K562 (cell line): ENCODE data around the gene CENPB. TPM values are rescaled to one million over a fixed set of nuclear protein-coding genes. Genes with fewer than 3 reads are reported as not detected.

Experiments
- CBFA2T2 ChIP-seq: fragments of 450-650 bp; conservative IDR thresholded peaks from 2 replicates; pipeline ENCODE4 v1.6.1; 2017; ENCODE audit warnings: mild to moderate bottlenecking
- CHD4 ChIP-seq: fragments of 200-600 bp; sonication (generic); IDR thresholded peaks from 3 replicates; pipeline ENCODE4 v1.6.1; 2012; ENCODE audit warnings: low read depth, mild to moderate bottlenecking, mixed read lengths, low read length, inconsistent platforms; ENCODE audit not compliant: insufficient read depth, insufficient replicate concordance, poor library complexity, severe bottlenecking
- FOXA3 ChIP-seq, 2 experiments: fragments of 450-650 bp in 1 of 2; sonication (generic) in 1 of 2; formaldehyde crosslinking; IDR thresholded peaks in 1 of 2; conservative IDR thresholded peaks in 1 of 2; 2 replicates each; pipeline versions ENCODE4 v1.4.0 to v1.8.0; 2020 to 2022; ENCODE audit warnings: mild to moderate bottlenecking in 2 of 2, missing genetic modification reagents in 1 of 2
- HMG20B ChIP-seq: fragments of 250-450 bp; sonication (Bioruptor Pico); IDR thresholded peaks from 2 replicates; pipeline ENCODE4 v1.5.0; 2021; ENCODE audit warnings: mild to moderate bottlenecking
- KDM5B ChIP-seq: fragments of 200-600 bp; sonication (generic); IDR thresholded peaks from 2 replicates; pipeline ENCODE4 v1.6.1; 2012; ENCODE audit warnings: low read depth, mild to moderate bottlenecking, moderate library complexity, low read length, control low read depth, inconsistent platforms; ENCODE audit not compliant: insufficient replicate concordance
- LCOR ChIP-seq: sonication (generic); formaldehyde crosslinking; IDR thresholded peaks from 2 replicates; pipeline ENCODE4 v1.8.0; 2022; ENCODE audit warnings: mild to moderate bottlenecking, missing genetic modification reagents
- NFYB ChIP-seq: IDR thresholded peaks from 2 replicates; pipeline ENCODE4 v1.6.1; 2011; ENCODE audit warnings: mild to moderate bottlenecking, moderate library complexity; ENCODE audit not compliant: insufficient read length; ENCODE audit errors: extremely low read depth
- TEAD1 ChIP-seq, 2 experiments: fragments of 450-650 bp in 1 of 2; sonication (generic) in 1 of 2; formaldehyde crosslinking; IDR thresholded peaks; 2 replicates each; pipeline versions ENCODE4 v1.4.0 to v1.8.0; 2020 to 2022; ENCODE audit warnings: mild to moderate bottlenecking in 2 of 2, missing genetic modification reagents in 1 of 2
- TEAD4 ChIP-seq, 2 experiments: sonication (generic) in 1 of 2; formaldehyde crosslinking in 1 of 2; IDR thresholded peaks; 2 replicates each; pipeline versions ENCODE4 v1.6.1 to v1.8.0; 2012 to 2022; ENCODE audit warnings: borderline replicate concordance in 1 of 2, inconsistent platforms in 1 of 2, low read length in 1 of 2, mild to moderate bottlenecking in 1 of 2, missing genetic modification reagents in 1 of 2
- ZFP36 ChIP-seq: fragments of 150-350 bp; IDR thresholded peaks from 2 replicates; pipeline ENCODE4 v1.6.1; 2018; ENCODE audit warnings: low read length, low read depth; ENCODE audit not compliant: partially characterized antibody
- ZFPM2 ChIP-seq: fragments of 250-450 bp; sonication (Bioruptor Pico); IDR thresholded peaks from 2 replicates; pipeline ENCODE4 v1.5.1; 2022; ENCODE audit warnings: mild to moderate bottlenecking
- polyA plus RNA-seq, 8 experiments: library from polyadenylated mRNA; depleted of rRNA in 4 of 8; stranded (reverse) in 5 of 8; unstranded in 3 of 8; fragments of >200 nt; fragmentation: Nextera tagmentation in 2 of 8; fragmentation: Illumina TruSeq in 1 of 8; extraction: Ambion mirVana in 2 of 8; extraction: Trizol in 1 of 8; gene quantifications; 2 replicates each; pipeline versions ENCODE4 v1.2.1 to v1.2.3, GENCODE V29; 2011 to 2014; ENCODE audit warnings: inconsistent platforms in 1 of 8, missing spikeins in 1 of 8
- total RNA-seq, 7 experiments: library from RNA; depleted of rRNA in 6 of 7; stranded (reverse); fragments of >200 nt in 6 of 7; fragmentation: Illumina TruSeq in 2 of 7; extraction: Trizol in 2 of 7; gene quantifications; 2 replicates each; pipeline versions ENCODE4 v1.2.1 to v1.2.3, GENCODE V29; 2011 to 2021; ENCODE audit warnings: low replicate concordance in 1 of 7
- TF ChIP-seq, protein P1 (sequence below): fragments of 200-600 bp; sonication (generic); IDR thresholded peaks from one replicate; pipeline ENCODE4 v1.6.1; 2012; ENCODE audit warnings: mild to moderate bottlenecking, low read depth, low read length, inconsistent platforms
- TF ChIP-seq, protein P2 (sequence below): sonication (generic); formaldehyde crosslinking; IDR thresholded peaks from 2 replicates; pipeline ENCODE4 v1.5.0; 2020; ENCODE audit warnings: missing genetic modification reagents

CENPB gene
- total and polyA plus RNA-seq, 9 of the 15 experiments (the other 6 are each of a cell fraction or from before 2014, with no cell fraction given) = 0.17 to 70.8 (median 24.9) TPM

- TF ChIP-seq KDM5B = peak; percentile 46
- peak; percentile 4 for TF ChIP-seq ZFP36
- TF ChIP-seq, protein P1, sequence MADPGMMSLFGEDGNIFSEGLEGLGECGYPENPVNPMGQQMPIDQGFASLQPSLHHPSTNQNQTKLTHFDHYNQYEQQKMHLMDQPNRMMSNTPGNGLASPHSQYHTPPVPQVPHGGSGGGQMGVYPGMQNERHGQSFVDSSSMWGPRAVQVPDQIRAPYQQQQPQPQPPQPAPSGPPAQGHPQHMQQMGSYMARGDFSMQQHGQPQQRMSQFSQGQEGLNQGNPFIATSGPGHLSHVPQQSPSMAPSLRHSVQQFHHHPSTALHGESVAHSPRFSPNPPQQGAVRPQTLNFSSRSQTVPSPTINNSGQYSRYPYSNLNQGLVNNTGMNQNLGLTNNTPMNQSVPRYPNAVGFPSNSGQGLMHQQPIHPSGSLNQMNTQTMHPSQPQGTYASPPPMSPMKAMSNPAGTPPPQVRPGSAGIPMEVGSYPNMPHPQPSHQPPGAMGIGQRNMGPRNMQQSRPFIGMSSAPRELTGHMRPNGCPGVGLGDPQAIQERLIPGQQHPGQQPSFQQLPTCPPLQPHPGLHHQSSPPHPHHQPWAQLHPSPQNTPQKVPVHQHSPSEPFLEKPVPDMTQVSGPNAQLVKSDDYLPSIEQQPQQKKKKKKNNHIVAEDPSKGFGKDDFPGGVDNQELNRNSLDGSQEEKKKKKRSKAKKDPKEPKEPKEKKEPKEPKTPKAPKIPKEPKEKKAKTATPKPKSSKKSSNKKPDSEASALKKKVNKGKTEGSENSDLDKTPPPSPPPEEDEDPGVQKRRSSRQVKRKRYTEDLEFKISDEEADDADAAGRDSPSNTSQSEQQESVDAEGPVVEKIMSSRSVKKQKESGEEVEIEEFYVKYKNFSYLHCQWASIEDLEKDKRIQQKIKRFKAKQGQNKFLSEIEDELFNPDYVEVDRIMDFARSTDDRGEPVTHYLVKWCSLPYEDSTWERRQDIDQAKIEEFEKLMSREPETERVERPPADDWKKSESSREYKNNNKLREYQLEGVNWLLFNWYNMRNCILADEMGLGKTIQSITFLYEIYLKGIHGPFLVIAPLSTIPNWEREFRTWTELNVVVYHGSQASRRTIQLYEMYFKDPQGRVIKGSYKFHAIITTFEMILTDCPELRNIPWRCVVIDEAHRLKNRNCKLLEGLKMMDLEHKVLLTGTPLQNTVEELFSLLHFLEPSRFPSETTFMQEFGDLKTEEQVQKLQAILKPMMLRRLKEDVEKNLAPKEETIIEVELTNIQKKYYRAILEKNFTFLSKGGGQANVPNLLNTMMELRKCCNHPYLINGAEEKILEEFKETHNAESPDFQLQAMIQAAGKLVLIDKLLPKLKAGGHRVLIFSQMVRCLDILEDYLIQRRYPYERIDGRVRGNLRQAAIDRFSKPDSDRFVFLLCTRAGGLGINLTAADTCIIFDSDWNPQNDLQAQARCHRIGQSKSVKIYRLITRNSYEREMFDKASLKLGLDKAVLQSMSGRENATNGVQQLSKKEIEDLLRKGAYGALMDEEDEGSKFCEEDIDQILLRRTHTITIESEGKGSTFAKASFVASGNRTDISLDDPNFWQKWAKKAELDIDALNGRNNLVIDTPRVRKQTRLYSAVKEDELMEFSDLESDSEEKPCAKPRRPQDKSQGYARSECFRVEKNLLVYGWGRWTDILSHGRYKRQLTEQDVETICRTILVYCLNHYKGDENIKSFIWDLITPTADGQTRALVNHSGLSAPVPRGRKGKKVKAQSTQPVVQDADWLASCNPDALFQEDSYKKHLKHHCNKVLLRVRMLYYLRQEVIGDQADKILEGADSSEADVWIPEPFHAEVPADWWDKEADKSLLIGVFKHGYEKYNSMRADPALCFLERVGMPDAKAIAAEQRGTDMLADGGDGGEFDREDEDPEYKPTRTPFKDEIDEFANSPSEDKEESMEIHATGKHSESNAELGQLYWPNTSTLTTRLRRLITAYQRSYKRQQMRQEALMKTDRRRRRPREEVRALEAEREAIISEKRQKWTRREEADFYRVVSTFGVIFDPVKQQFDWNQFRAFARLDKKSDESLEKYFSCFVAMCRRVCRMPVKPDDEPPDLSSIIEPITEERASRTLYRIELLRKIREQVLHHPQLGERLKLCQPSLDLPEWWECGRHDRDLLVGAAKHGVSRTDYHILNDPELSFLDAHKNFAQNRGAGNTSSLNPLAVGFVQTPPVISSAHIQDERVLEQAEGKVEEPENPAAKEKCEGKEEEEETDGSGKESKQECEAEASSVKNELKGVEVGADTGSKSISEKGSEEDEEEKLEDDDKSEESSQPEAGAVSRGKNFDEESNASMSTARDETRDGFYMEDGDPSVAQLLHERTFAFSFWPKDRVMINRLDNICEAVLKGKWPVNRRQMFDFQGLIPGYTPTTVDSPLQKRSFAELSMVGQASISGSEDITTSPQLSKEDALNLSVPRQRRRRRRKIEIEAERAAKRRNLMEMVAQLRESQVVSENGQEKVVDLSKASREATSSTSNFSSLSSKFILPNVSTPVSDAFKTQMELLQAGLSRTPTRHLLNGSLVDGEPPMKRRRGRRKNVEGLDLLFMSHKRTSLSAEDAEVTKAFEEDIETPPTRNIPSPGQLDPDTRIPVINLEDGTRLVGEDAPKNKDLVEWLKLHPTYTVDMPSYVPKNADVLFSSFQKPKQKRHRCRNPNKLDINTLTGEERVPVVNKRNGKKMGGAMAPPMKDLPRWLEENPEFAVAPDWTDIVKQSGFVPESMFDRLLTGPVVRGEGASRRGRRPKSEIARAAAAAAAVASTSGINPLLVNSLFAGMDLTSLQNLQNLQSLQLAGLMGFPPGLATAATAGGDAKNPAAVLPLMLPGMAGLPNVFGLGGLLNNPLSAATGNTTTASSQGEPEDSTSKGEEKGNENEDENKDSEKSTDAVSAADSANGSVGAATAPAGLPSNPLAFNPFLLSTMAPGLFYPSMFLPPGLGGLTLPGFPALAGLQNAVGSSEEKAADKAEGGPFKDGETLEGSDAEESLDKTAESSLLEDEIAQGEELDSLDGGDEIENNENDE = no peak
- no peak for TF ChIP-seq HMG20B (CRISPR knock-in tag)
- peak; percentile 5 for TF ChIP-seq NFYB
- TF ChIP-seq TEAD1 (CRISPR knock-in tag; IDR thresholded peaks at IDR 0.05) = peak in 1 of 2 experiments; percentile 72; a peak in 1 of 4 replicates
- TF ChIP-seq ZFPM2 (CRISPR knock-in tag) = no peak
- TF ChIP-seq TEAD4 (IDR thresholded peaks at IDR 0.05; ENCODE audit: low read length) = 0 out of 2 replicates have a peak, but pooled peaks have one; percentile 27
- no peak for TF ChIP-seq TEAD4 (CRISPR knock-in tag; IDR thresholded peaks at IDR 0.05; ENCODE audit: borderline replicate concordance)
- no peak for TF ChIP-seq CBFA2T2
- TF ChIP-seq, protein P2, sequence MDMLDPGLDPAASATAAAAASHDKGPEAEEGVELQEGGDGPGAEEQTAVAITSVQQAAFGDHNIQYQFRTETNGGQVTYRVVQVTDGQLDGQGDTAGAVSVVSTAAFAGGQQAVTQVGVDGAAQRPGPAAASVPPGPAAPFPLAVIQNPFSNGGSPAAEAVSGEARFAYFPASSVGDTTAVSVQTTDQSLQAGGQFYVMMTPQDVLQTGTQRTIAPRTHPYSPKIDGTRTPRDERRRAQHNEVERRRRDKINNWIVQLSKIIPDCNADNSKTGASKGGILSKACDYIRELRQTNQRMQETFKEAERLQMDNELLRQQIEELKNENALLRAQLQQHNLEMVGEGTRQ (CRISPR knock-in tag) = no peak
- TF ChIP-seq CHD4 = peak; percentile 78
- TF ChIP-seq FOXA3 (CRISPR knock-in tag; conservative IDR thresholded peaks at IDR 0.05 in 1 of 2, IDR thresholded peaks at IDR 0.05 in 1 of 2) = peak in 1 of 2 experiments; percentile 84; a peak in 2 of 4 replicates
- TF ChIP-seq LCOR = peak; percentile 69; the same call in 1 of the 2 replicates
Observed at GRCh38 chr20:3795511-3796468, 9.2 kb upstream of the CENPB start, which contains the start of gene CDC25B (continued).
